ENCODE measurements around the gene LRRK1.

Gene LRRK1

GRCh38 chr15:101097111-101097510, 178.0 kb downstream of the LRRK1 start:
- Histone ChIP-seq H4K20me1 (ENCODE audit: insufficient read depth, low read length) (no peaks in the 10 kb centered on the region), H3K27me3 (ENCODE audit: low read depth, low read length) (peaks cover 26% of the 10 kb centered on the region), H3K9ac (ENCODE audit: low read length) (no peak overlapping the region), H3K4me3 (ENCODE audit: low read length) (no peak overlapping the region), H3K79me2 (ENCODE audit: low read length) (no peaks in the 10 kb centered on the region), H3K4me1 (ENCODE audit: low read length) (no peaks in the 10 kb centered on the region), H3K36me3 (replicated peaks; ENCODE audit: low read depth, low read length) (no peaks in the 10 kb centered on the region), H3K9me3 (ENCODE audit: insufficient read depth, low read length) (no peaks in the 10 kb centered on the region), H3K27ac (ENCODE audit: low read length) (no peak overlapping the region), H2AFZ (ENCODE audit: low read depth, low read length) (no peak overlapping the region), H3K4me2 (ENCODE audit: low read length) (no peak overlapping the region)
- TF ChIP-seq CTCF (IDR thresholded peaks at IDR 0.05; ENCODE audit: low read depth, low read length) (no peak), EZH2phosphoT487 (IDR thresholded peaks at IDR 0.05; ENCODE audit: low read depth) (no peak)

GRCh38 chr15:101099183-101099582, 180.0 kb downstream of the LRRK1 start:
- H3K27me3 ChIP-seq (ENCODE audit: low read depth, low read length): peaks cover 21% of the 10 kb centered on the region
- H3K9ac ChIP-seq (ENCODE audit: low read length): no peak overlapping the region
- TF ChIP-seq EZH2phosphoT487 (IDR thresholded peaks at IDR 0.05; ENCODE audit: low read depth) (no peak), CTCF (IDR thresholded peaks at IDR 0.05; ENCODE audit: low read depth, low read length) (peak; percentile 26; the same call in 1 of the 2 replicates)
- no peaks in the 10 kb centered on the region for H3K79me2 ChIP-seq (ENCODE audit: low read length)
- H3K4me1 ChIP-seq (ENCODE audit: low read length): no peaks in the 10 kb centered on the region
- no peak overlapping the region for H2AFZ ChIP-seq (ENCODE audit: low read depth, low read length)
- no peak overlapping the region for H3K27ac ChIP-seq (ENCODE audit: low read length)
- H3K9me3 ChIP-seq (ENCODE audit: insufficient read depth, low read length): no peaks in the 10 kb centered on the region
- H4K20me1 ChIP-seq (ENCODE audit: insufficient read depth, low read length): no peaks in the 10 kb centered on the region
- H3K4me3 ChIP-seq (ENCODE audit: low read length): no peak overlapping the region
- H3K36me3 ChIP-seq (replicated peaks; ENCODE audit: low read depth, low read length): no peaks in the 10 kb centered on the region
- no peak overlapping the region for H3K4me2 ChIP-seq (ENCODE audit: low read length)

- H3K27me3 ChIP-seq (ENCODE audit: low read depth, low read length): peaks cover 17% of the 10 kb centered on the region
- no peak overlapping the region for H3K4me2 ChIP-seq (ENCODE audit: low read length)
- H3K4me1 ChIP-seq (ENCODE audit: low read length): no peaks in the 10 kb centered on the region
- no peak overlapping the region for H3K9ac ChIP-seq (ENCODE audit: low read length)
- no peak overlapping the region for H3K27ac ChIP-seq (ENCODE audit: low read length)
- H4K20me1 ChIP-seq (ENCODE audit: insufficient read depth, low read length): no peaks in the 10 kb centered on the region
- H3K9me3 ChIP-seq (ENCODE audit: insufficient read depth, low read length): no peaks in the 10 kb centered on the region
- no peak overlapping the region for H3K4me3 ChIP-seq (ENCODE audit: low read length)
- no peaks in the 10 kb centered on the region for H3K79me2 ChIP-seq (ENCODE audit: low read length)
- TF ChIP-seq EZH2phosphoT487 (IDR thresholded peaks at IDR 0.05; ENCODE audit: low read depth) (no peak), CTCF (IDR thresholded peaks at IDR 0.05; ENCODE audit: low read depth, low read length) (no peak)
- H3K36me3 ChIP-seq (replicated peaks; ENCODE audit: low read depth, low read length): no peaks in the 10 kb centered on the region
- no peak overlapping the region for H2AFZ ChIP-seq (ENCODE audit: low read depth, low read length)
Observed at GRCh38 chr15:101100118-101100517, 181.0 kb downstream of the LRRK1 start.

- H3K27me3 ChIP-seq (ENCODE audit: low read depth, low read length): peaks cover 10% of the 10 kb centered on the region
- H3K9ac ChIP-seq (ENCODE audit: low read length): no peak overlapping the region
- H4K20me1 ChIP-seq (ENCODE audit: insufficient read depth, low read length): no peaks in the 10 kb centered on the region
- TF ChIP-seq EZH2phosphoT487 (IDR thresholded peaks at IDR 0.05; ENCODE audit: low read depth): no peak
- no peak for TF ChIP-seq CTCF (IDR thresholded peaks at IDR 0.05; ENCODE audit: low read depth, low read length)
- H3K9me3 ChIP-seq (ENCODE audit: insufficient read depth, low read length): no peaks in the 10 kb centered on the region
- H3K4me1 ChIP-seq (ENCODE audit: low read length): no peaks in the 10 kb centered on the region
- H3K79me2 ChIP-seq (ENCODE audit: low read length): no peaks in the 10 kb centered on the region
- H3K4me2 ChIP-seq (ENCODE audit: low read length): no peak overlapping the region
- H3K27ac ChIP-seq (ENCODE audit: low read length): no peak overlapping the region
- no peak overlapping the region for H3K4me3 ChIP-seq (ENCODE audit: low read length)
- H2AFZ ChIP-seq (ENCODE audit: low read depth, low read length): no peak overlapping the region
- no peaks in the 10 kb centered on the region for H3K36me3 ChIP-seq (replicated peaks; ENCODE audit: low read depth, low read length)
Observed at GRCh38 chr15:101100593-101101442, 181.7 kb downstream of the LRRK1 start.

Measured in OCI-LY3 (cell line).